Caco-2 (cell line): Measurements from ENCODE around the gene SLC16A1. TPM values are rescaled to one million over a fixed set of nuclear protein-coding genes. Genes with fewer than 3 reads are reported as not detected.

ENCODE experiments used
- BruUV-seq: library from RNA; stranded (reverse); fragments of 400-500 nt; replicated peaks from 2 replicates; lab custom pipeline; 2021; lab: Mats Ljungman, UMichigan
- CTCF ChIA-PET: fragments of 300-600 bp; sonication (Branson Sonifier 250); formaldehyde crosslinking; loops from one replicate; lab custom pipeline; 2022; ENCODE audit warnings: antibody characterized with exemption; lab: Charles Lee
- POLR2A ChIA-PET: fragments of 300-600 bp; sonication (Branson Sonifier 250); formaldehyde crosslinking; loops from one replicate; lab custom pipeline; 2022; ENCODE audit warnings: antibody characterized with exemption; lab: Charles Lee
- DNase-seq, 2 experiments: peaks; one replicate each; pipeline versions ENCODE4 v3.0.0 to v3.0.0-alpha.2; 2020 to 2022
- H3K27me3 ChIP-seq: replicated peaks from 2 replicates; pipeline ENCODE4 v1.6.0; 2011; ENCODE audit warnings: low read length; ENCODE audit not compliant: control insufficient read depth, insufficient read depth
- H3K36me3 ChIP-seq: 2 replicates; pipeline ENCODE4 v1.5.1; 2011; ENCODE audit warnings: low read length; ENCODE audit not compliant: control insufficient read depth, insufficient read depth
- H3K4me1 ChIP-seq: fragments of 250-450 bp; sonication (Bioruptor Pico); 2 replicates; pipeline ENCODE4 v1.5.1; 2020; ENCODE audit warnings: mild to moderate bottlenecking
- H3K4me3 ChIP-seq: 2 replicates; pipeline ENCODE4 v1.5.1; 2011; ENCODE audit warnings: low read depth, mild to moderate bottlenecking, control low read depth, low read length
- H3K9me3 ChIP-seq: fragments of 250-450 bp; sonication (Bioruptor Pico); 2 replicates; pipeline ENCODE4 v1.5.1; 2020; ENCODE audit warnings: mild to moderate bottlenecking, moderate library complexity
- H3K27ac Mint-ChIP-seq: one replicate; pipeline ENCODE4 v1.8.0; 2022; ENCODE audit warnings: mixed read lengths; ENCODE audit not compliant: unreplicated experiment
- H3K27me3 Mint-ChIP-seq: one replicate; pipeline ENCODE4 v1.8.0; 2022; ENCODE audit warnings: mixed read lengths; ENCODE audit not compliant: insufficient read depth, unreplicated experiment
- H3K36me3 Mint-ChIP-seq: one replicate; pipeline ENCODE4 v1.8.0; 2022; ENCODE audit warnings: mild to moderate bottlenecking, mixed read lengths; ENCODE audit not compliant: insufficient read depth, unreplicated experiment
- H3K4me1 Mint-ChIP-seq: one replicate; pipeline ENCODE4 v1.8.0; 2022; ENCODE audit warnings: low read depth, mixed read lengths; ENCODE audit not compliant: unreplicated experiment
- H3K4me3 Mint-ChIP-seq: one replicate; pipeline ENCODE4 v1.8.0; 2022; ENCODE audit warnings: mild to moderate bottlenecking, moderate library complexity, mixed read lengths; ENCODE audit not compliant: unreplicated experiment
- H3K9me3 Mint-ChIP-seq: one replicate; pipeline ENCODE4 v1.8.0; 2022; ENCODE audit warnings: mixed read lengths; ENCODE audit not compliant: unreplicated experiment
- intact Hi-C: fragments of 100-400 bp; cut with micrococcal nuclease; formaldehyde crosslinking; loops from one replicate; pipeline ENCODE4 v1.10.0; 2022; ENCODE audit not compliant: unreplicated experiment
- total RNA-seq: library from RNA; stranded (reverse); gene quantifications from 2 replicates; pipeline ENCODE4 v1.2.3, GENCODE V29; 2022
- TF ChIP-seq, protein P1 (sequence below), 2 experiments: fragments of 200-600 bp in 1 of 2; IDR thresholded peaks; 1 replicate in 1 of 2; 2 replicates in 1 of 2; pipeline versions ENCODE4 v1.5.1 to v1.8.0; 2011 to 2022; ENCODE audit warnings: antibody characterized with exemption in 1 of 2, control low read depth in 1 of 2, inconsistent platforms in 1 of 2, low read depth in 1 of 2, low read length in 1 of 2, mild to moderate bottlenecking in 1 of 2, moderate library complexity in 1 of 2; ENCODE audit not compliant: insufficient read depth in 1 of 2, severe bottlenecking in 1 of 2, unreplicated experiment in 1 of 2

The SLC16A1 gene
- total RNA-seq, 1 experiment from 2014 or later = 107 TPM

DNA sequence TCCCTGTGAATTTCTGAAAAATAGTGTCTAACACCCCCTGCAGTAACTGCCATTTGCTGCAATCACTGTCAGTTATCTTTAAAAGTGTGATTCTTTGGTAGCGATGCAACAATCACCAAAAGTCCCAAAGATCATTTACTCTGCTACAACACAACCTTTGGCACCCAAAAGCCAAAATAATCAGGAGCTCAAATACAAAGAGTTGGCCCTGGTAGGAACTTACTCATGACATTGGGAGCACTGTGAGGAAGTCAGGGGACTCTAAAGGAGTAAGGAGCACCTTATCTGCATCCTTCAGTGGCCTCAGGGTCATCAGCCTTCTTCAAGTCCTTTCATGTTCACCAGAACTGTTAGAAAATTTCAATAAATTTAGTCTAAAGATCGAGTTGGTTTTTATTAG is 54.6 kb downstream of the SLC16A1 start:
- Mint-ChIP-seq H3K9me3 (no peaks in the 10 kb centered on the region), H3K4me3 (no peak overlapping the region), H3K27ac (no peak overlapping the region), H3K4me1 (peaks cover 23% of the 10 kb centered on the region), H3K36me3 (peaks cover 10% of the 10 kb centered on the region), H3K27me3 (no peaks in the 10 kb centered on the region)
- no peaks in the 10 kb centered on the region for H3K36me3 ChIP-seq
- DNase-seq = no peak
- no peaks in the 10 kb centered on the region for H3K27me3 ChIP-seq
- ChIA-PET CTCF (no interaction called here), POLR2A (no interaction called here)
- H3K4me1 ChIP-seq = peaks cover 22% of the 10 kb centered on the region
- intact Hi-C loops = no loop called here
- H3K9me3 ChIP-seq = 0 out of 2 replicates have a peak, but pooled peaks cover 5% of the 10 kb centered on the region
- no peak overlapping the region for H3K4me3 ChIP-seq
- TF ChIP-seq, protein P1, sequence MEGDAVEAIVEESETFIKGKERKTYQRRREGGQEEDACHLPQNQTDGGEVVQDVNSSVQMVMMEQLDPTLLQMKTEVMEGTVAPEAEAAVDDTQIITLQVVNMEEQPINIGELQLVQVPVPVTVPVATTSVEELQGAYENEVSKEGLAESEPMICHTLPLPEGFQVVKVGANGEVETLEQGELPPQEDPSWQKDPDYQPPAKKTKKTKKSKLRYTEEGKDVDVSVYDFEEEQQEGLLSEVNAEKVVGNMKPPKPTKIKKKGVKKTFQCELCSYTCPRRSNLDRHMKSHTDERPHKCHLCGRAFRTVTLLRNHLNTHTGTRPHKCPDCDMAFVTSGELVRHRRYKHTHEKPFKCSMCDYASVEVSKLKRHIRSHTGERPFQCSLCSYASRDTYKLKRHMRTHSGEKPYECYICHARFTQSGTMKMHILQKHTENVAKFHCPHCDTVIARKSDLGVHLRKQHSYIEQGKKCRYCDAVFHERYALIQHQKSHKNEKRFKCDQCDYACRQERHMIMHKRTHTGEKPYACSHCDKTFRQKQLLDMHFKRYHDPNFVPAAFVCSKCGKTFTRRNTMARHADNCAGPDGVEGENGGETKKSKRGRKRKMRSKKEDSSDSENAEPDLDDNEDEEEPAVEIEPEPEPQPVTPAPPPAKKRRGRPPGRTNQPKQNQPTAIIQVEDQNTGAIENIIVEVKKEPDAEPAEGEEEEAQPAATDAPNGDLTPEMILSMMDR (IDR thresholded peaks at IDR 0.05; ENCODE audit: insufficient read depth in 1 of 2, low read depth in 1 of 2, low read length in 1 of 2, severe bottlenecking in 1 of 2, unreplicated experiment in 1 of 2) = no peak
- no TSS peak for BruUV-seq

DNA sequence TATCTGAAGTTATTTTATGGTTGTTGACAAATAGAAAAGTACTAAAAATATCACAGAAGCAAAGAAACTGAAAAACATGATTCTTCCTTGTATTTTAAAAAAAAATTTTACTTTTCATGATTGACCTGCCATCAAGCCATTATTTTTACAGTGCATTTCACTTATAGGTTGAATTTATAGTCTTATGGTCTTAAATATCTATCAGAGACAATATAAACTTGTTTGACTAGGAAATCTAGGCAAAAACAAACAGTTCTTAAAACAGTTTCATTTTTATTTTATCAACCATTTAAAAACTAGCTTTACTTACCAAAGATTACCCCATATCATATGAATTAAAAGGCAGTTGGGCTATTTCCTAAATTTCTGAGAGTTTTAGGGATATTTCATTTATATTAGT is 59.2 kb downstream of the SLC16A1 start:
- CTCF ChIA-PET = no interaction called here

DNA sequence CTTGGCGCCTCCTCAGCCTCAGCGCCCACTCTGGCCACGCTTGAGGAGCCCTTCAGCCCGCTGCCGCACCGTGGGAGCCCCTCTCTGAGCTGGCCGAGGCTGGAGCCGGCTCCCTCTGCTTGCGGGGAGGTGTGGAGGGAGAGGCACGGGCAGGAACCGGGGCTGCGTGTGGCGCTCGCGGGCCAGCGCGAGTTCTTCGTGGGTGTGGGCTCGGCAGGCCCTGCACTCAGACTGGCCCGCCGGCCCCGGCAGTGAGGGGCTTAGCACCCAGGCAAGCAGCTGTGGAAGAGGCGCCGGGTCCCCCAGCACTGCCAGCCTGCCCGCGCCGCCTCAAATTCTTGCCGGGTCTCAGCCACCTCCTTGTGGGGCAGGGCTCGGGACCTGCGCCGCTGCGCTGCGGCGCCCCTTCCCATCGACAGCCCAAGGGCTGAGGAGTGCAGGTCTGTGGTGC is 61.4 kb downstream of the SLC16A1 start:
- Mint-ChIP-seq H3K4me1 (no peaks in the 10 kb centered on the region), H3K9me3 (no peaks in the 10 kb centered on the region), H3K27me3 (no peaks in the 10 kb centered on the region), H3K36me3 (no peaks in the 10 kb centered on the region), H3K27ac (no peak overlapping the region), H3K4me3 (no peak overlapping the region)
- H3K36me3 ChIP-seq = no peaks in the 10 kb centered on the region
- H3K9me3 ChIP-seq = 0 out of 2 replicates have a peak, but pooled peaks cover 9% of the 10 kb centered on the region
- no peaks in the 10 kb centered on the region for H3K4me1 ChIP-seq
- intact Hi-C loops = no loop called here
- H3K27me3 ChIP-seq = no peaks in the 10 kb centered on the region
- DNase-seq = no peak
- ChIA-PET POLR2A (no interaction called here), CTCF (no interaction called here)
- H3K4me3 ChIP-seq = no peak overlapping the region
- BruUV-seq = no TSS peak
- TF ChIP-seq, protein P1 (IDR thresholded peaks at IDR 0.05; ENCODE audit: insufficient read depth in 1 of 2, low read depth in 1 of 2, low read length in 1 of 2, severe bottlenecking in 1 of 2, unreplicated experiment in 1 of 2) = no peak

More for the DNA sequence above, 59.2 kb downstream of the SLC16A1 start:
- no peaks in the 10 kb centered on the region for H3K36me3 Mint-ChIP-seq
- no peak for DNase-seq
- TF ChIP-seq, protein P1 (IDR thresholded peaks at IDR 0.05; ENCODE audit: insufficient read depth in 1 of 2, low read depth in 1 of 2, low read length in 1 of 2, severe bottlenecking in 1 of 2, unreplicated experiment in 1 of 2) = no peak
- BruUV-seq = no TSS peak
- H3K4me1 Mint-ChIP-seq = no peaks in the 10 kb centered on the region
- H3K27ac Mint-ChIP-seq = no peak overlapping the region
- no peak overlapping the region for H3K4me3 Mint-ChIP-seq
- intact Hi-C loops = no loop called here
- no peaks in the 10 kb centered on the region for H3K4me1 ChIP-seq
- no peaks in the 10 kb centered on the region for H3K27me3 Mint-ChIP-seq
- no peaks in the 10 kb centered on the region for H3K27me3 ChIP-seq
- POLR2A ChIA-PET = no interaction called here
- no peak overlapping the region for H3K4me3 ChIP-seq
- no peaks in the 10 kb centered on the region for H3K36me3 ChIP-seq
- H3K9me3 ChIP-seq = 0 out of 2 replicates have a peak, but pooled peaks cover 9% of the 10 kb centered on the region
- H3K9me3 Mint-ChIP-seq = no peaks in the 10 kb centered on the region
